A549 (cell line): ENCODE data around the gene DNAJB14.

ENCODE experiments used
- CTCF ChIP-seq: fragments of >200 bp; sonication (Bioruptor Twin); formaldehyde crosslinking; IDR thresholded peaks from 3 replicates; pipeline ENCODE4 v1.5.1; 2016
- E2F6 ChIP-seq: IDR thresholded peaks from 2 replicates; pipeline ENCODE4 v1.6.1; 2012; ENCODE audit warnings: low read depth, borderline replicate concordance
- POLR2A ChIP-seq: IDR thresholded peaks from 2 replicates; pipeline ENCODE4 v1.6.1; 2012; ENCODE audit warnings: mild to moderate bottlenecking, low read length

- TF ChIP-seq POLR2A (no peak), E2F6 (no peak), CTCF (no peak)
These were observed 11.5 kb downstream of the DNAJB14 start for GRCh38 chr4:99934891-99935290.
